ENCODE results near the gene STARD3. TPM values are rescaled to one million over a fixed set of nuclear protein-coding genes. Genes with fewer than 3 reads are reported as not detected.

Gene STARD3
- total RNA-seq, 1 experiment from 2014 or later: 55.5 TPM

- no TSS peak for BruUV-seq (replicated peaks)
- H3K4me3 Mint-ChIP-seq (ENCODE audit: unreplicated experiment): no peak overlapping the region
Measured at GRCh38 chr17:39600288-39600996, 36.5 kb upstream of the STARD3 start.

GRCh38 chr17:39600997-39601597 lies 35.8 kb upstream of the STARD3 start:
- H3K4me3 ChIP-seq (ENCODE audit: low read depth, low read length): no peak overlapping the region
- no TSS peak for BruUV-seq (replicated peaks)
- CTCF ChIA-PET: interaction anchor here (1.4 kb wide), 1 partner anchor 21 kb away, joined by 6 read pairs; no protein-coding TSS in a partner anchor
- Mint-ChIP-seq H3K36me3 (ENCODE audit: insufficient read depth, unreplicated experiment) (no peaks in the 10 kb centered on the region), H3K27me3 (ENCODE audit: insufficient read depth, unreplicated experiment) (peaks cover 60% of the 10 kb centered on the region), H3K9me3 (ENCODE audit: unreplicated experiment) (no peaks in the 10 kb centered on the region), H3K4me1 (ENCODE audit: low read depth, unreplicated experiment) (peaks cover 7% of the 10 kb centered on the region), H3K4me3 (ENCODE audit: unreplicated experiment) (no peak overlapping the region), H3K27ac (ENCODE audit: unreplicated experiment) (no peak overlapping the region)
- POLR2A ChIA-PET: no interaction called here
- H3K4me1 ChIP-seq: peaks cover 5% of the 10 kb centered on the region; the same call in 1 of the 2 replicates
- intact Hi-C loops (cut with micrococcal nuclease; ENCODE audit: unreplicated experiment): no loop called here
- H3K9me3 ChIP-seq: no peaks in the 10 kb centered on the region
- no peaks in the 10 kb centered on the region for H3K36me3 ChIP-seq (ENCODE audit: control insufficient read depth, insufficient read depth, low read length)
- TF ChIP-seq CTCF (IDR thresholded peaks at IDR 0.05; ENCODE audit: insufficient read depth in 1 of 2, low read depth in 1 of 2, low read length in 1 of 2, severe bottlenecking in 1 of 2, unreplicated experiment in 1 of 2): no peak
- H3K27me3 ChIP-seq (replicated peaks; ENCODE audit: control insufficient read depth, insufficient read depth, low read length): peaks cover 10% of the 10 kb centered on the region
- DNase-seq: no peak

More at GRCh38 chr17:39600288-39600996, 36.5 kb upstream of the STARD3 start:
- Histone ChIP-seq H3K9me3 (no peaks in the 10 kb centered on the region), H3K27me3 (replicated peaks; ENCODE audit: control insufficient read depth, insufficient read depth, low read length) (peaks cover 11% of the 10 kb centered on the region), H3K36me3 (ENCODE audit: control insufficient read depth, insufficient read depth, low read length) (no peaks in the 10 kb centered on the region), H3K4me1 (no peaks in the 10 kb centered on the region; the same call in 1 of the 2 replicates), H3K4me3 (ENCODE audit: low read depth, low read length) (no peak overlapping the region)
- Mint-ChIP-seq H3K27ac (ENCODE audit: unreplicated experiment) (no peak overlapping the region), H3K9me3 (ENCODE audit: unreplicated experiment) (no peaks in the 10 kb centered on the region), H3K27me3 (ENCODE audit: insufficient read depth, unreplicated experiment) (peaks cover 60% of the 10 kb centered on the region), H3K4me1 (ENCODE audit: low read depth, unreplicated experiment) (peaks cover 7% of the 10 kb centered on the region), H3K36me3 (ENCODE audit: insufficient read depth, unreplicated experiment) (no peaks in the 10 kb centered on the region)
- CTCF ChIA-PET: interaction anchor here (1.4 kb wide), 1 partner anchor 21 kb away, joined by 6 read pairs; no protein-coding TSS in a partner anchor
- intact Hi-C loops (cut with micrococcal nuclease; ENCODE audit: unreplicated experiment): no loop called here
- DNase-seq: no peak
- POLR2A ChIA-PET: no interaction called here
- TF ChIP-seq CTCF (IDR thresholded peaks at IDR 0.05; ENCODE audit: insufficient read depth in 1 of 2, low read depth in 1 of 2, low read length in 1 of 2, severe bottlenecking in 1 of 2, unreplicated experiment in 1 of 2): no peak

GRCh38 chr17:39601758-39602532 lies 35.0 kb upstream of the STARD3 start:
- Mint-ChIP-seq H3K27me3 (ENCODE audit: insufficient read depth, unreplicated experiment) (peaks cover 60% of the 10 kb centered on the region), H3K4me1 (ENCODE audit: low read depth, unreplicated experiment) (peaks cover 3% of the 10 kb centered on the region), H3K36me3 (ENCODE audit: insufficient read depth, unreplicated experiment) (no peaks in the 10 kb centered on the region), H3K4me3 (ENCODE audit: unreplicated experiment) (no peak overlapping the region), H3K9me3 (ENCODE audit: unreplicated experiment) (no peaks in the 10 kb centered on the region), H3K27ac (ENCODE audit: unreplicated experiment) (no peak overlapping the region)
- no peaks in the 10 kb centered on the region for H3K36me3 ChIP-seq (ENCODE audit: control insufficient read depth, insufficient read depth, low read length)
- POLR2A ChIA-PET: no interaction called here
- no TSS peak for BruUV-seq (replicated peaks)
- CTCF ChIA-PET: interaction anchor here (1.1 kb wide), 1 partner anchor 20 kb away, joined by 4 read pairs; no protein-coding TSS in a partner anchor
- DNase-seq: no peak
- intact Hi-C loops (cut with micrococcal nuclease; ENCODE audit: unreplicated experiment): no loop called here
- peaks cover 10% of the 10 kb centered on the region for H3K27me3 ChIP-seq (replicated peaks; ENCODE audit: control insufficient read depth, insufficient read depth, low read length)
- no peaks in the 10 kb centered on the region for H3K9me3 ChIP-seq
- TF ChIP-seq CTCF (IDR thresholded peaks at IDR 0.05; ENCODE audit: insufficient read depth in 1 of 2, low read depth in 1 of 2, low read length in 1 of 2, severe bottlenecking in 1 of 2, unreplicated experiment in 1 of 2): no peak
- no peak overlapping the region for H3K4me3 ChIP-seq (ENCODE audit: low read depth, low read length)
- H3K4me1 ChIP-seq: peaks cover 12% of the 10 kb centered on the region; the same call in 1 of the 2 replicates

All from Caco-2 (cell line).